ENCODE measurements around the gene CLCN4.

Gene CLCN4

GRCh38 chrX:10244915-10245622 is 88.3 kb downstream of the CLCN4 start:
- Histone ChIP-seq H3K36me3 (ENCODE audit: insufficient read depth, low read length) (no peaks in the 10 kb centered on the region), H3K4me2 (ENCODE audit: insufficient read depth, low read length) (no peak overlapping the region), H3K27ac (ENCODE audit: low read length) (no peak overlapping the region), H3K4me3 (ENCODE audit: low read depth in 1 of 2, low read length in 2 of 2) (no peak overlapping the region), H3K27me3 (ENCODE audit: insufficient read depth, low read length, poor library complexity) (no peaks in the 10 kb centered on the region), H3K9me3 (ENCODE audit: insufficient read depth, low read length, severe bottlenecking) (no peaks in the 10 kb centered on the region), H3K4me1 (ENCODE audit: insufficient read depth, low read length) (no peaks in the 10 kb centered on the region), H2AFZ (ENCODE audit: low read depth, low read length) (no peak overlapping the region), H3K79me2 (ENCODE audit: insufficient read depth, low read length) (no peaks in the 10 kb centered on the region), H3K9ac (ENCODE audit: low read depth, low read length) (no peak overlapping the region), H4K20me1 (ENCODE audit: insufficient read depth, low read length) (no peaks in the 10 kb centered on the region)
- TF ChIP-seq EZH2 (IDR thresholded peaks at IDR 0.05; ENCODE audit: borderline replicate concordance, low read depth, low read length, severe bottlenecking) (no peak), CTCF (IDR thresholded peaks at IDR 0.05; ENCODE audit: borderline replicate concordance, extremely low read depth, low read length, poor library complexity, severe bottlenecking) (no peak)
- DNase-seq (no peak), ATAC-seq (ENCODE audit: insufficient read depth, low read depth) (no peak)

GRCh38 chrX:10245886-10246285 is 89.1 kb downstream of the CLCN4 start:
- DNase-seq (no peak), ATAC-seq (ENCODE audit: insufficient read depth, low read depth) (no peak)
- Histone ChIP-seq H2AFZ (ENCODE audit: low read depth, low read length) (no peak overlapping the region), H3K36me3 (ENCODE audit: insufficient read depth, low read length) (no peaks in the 10 kb centered on the region), H3K9me3 (ENCODE audit: insufficient read depth, low read length, severe bottlenecking) (no peaks in the 10 kb centered on the region), H3K4me1 (ENCODE audit: insufficient read depth, low read length) (no peaks in the 10 kb centered on the region), H3K27me3 (ENCODE audit: insufficient read depth, low read length, poor library complexity) (no peaks in the 10 kb centered on the region), H3K27ac (ENCODE audit: low read length) (no peak overlapping the region), H3K4me3 (ENCODE audit: low read depth in 1 of 2, low read length in 2 of 2) (no peak overlapping the region), H3K9ac (ENCODE audit: low read depth, low read length) (no peak overlapping the region), H3K4me2 (ENCODE audit: insufficient read depth, low read length) (no peak overlapping the region), H3K79me2 (ENCODE audit: insufficient read depth, low read length) (no peaks in the 10 kb centered on the region), H4K20me1 (ENCODE audit: insufficient read depth, low read length) (no peaks in the 10 kb centered on the region)
- TF ChIP-seq EZH2 (IDR thresholded peaks at IDR 0.05; ENCODE audit: borderline replicate concordance, low read depth, low read length, severe bottlenecking) (no peak), CTCF (IDR thresholded peaks at IDR 0.05; ENCODE audit: borderline replicate concordance, extremely low read depth, low read length, poor library complexity, severe bottlenecking) (no peak)

GRCh38 chrX:10246297-10246696 is 89.5 kb downstream of the CLCN4 start:
- no peaks in the 10 kb centered on the region for H3K9me3 ChIP-seq (ENCODE audit: insufficient read depth, low read length, severe bottlenecking)
- H3K4me2 ChIP-seq (ENCODE audit: insufficient read depth, low read length), result no peak overlapping the region
- H3K36me3 ChIP-seq (ENCODE audit: insufficient read depth, low read length), result no peaks in the 10 kb centered on the region
- H3K27me3 ChIP-seq (ENCODE audit: insufficient read depth, low read length, poor library complexity), result no peaks in the 10 kb centered on the region
- no peaks in the 10 kb centered on the region for H3K4me1 ChIP-seq (ENCODE audit: insufficient read depth, low read length)
- no peak for DNase-seq
- H3K27ac ChIP-seq (ENCODE audit: low read length), result no peak overlapping the region
- no peak overlapping the region for H3K9ac ChIP-seq (ENCODE audit: low read depth, low read length)
- no peaks in the 10 kb centered on the region for H3K79me2 ChIP-seq (ENCODE audit: insufficient read depth, low read length)
- H2AFZ ChIP-seq (ENCODE audit: low read depth, low read length), result no peak overlapping the region
- no peak for TF ChIP-seq EZH2 (IDR thresholded peaks at IDR 0.05; ENCODE audit: borderline replicate concordance, low read depth, low read length, severe bottlenecking)
- H4K20me1 ChIP-seq (ENCODE audit: insufficient read depth, low read length), result no peaks in the 10 kb centered on the region
- H3K4me3 ChIP-seq (ENCODE audit: low read depth in 1 of 2, low read length in 2 of 2), result no peak overlapping the region
- ATAC-seq (ENCODE audit: insufficient read depth, low read depth), result no peak

- ATAC-seq (ENCODE audit: insufficient read depth, low read depth) (no peak), DNase-seq (no peak)
- H3K27me3 ChIP-seq (ENCODE audit: insufficient read depth, low read length, poor library complexity), result no peaks in the 10 kb centered on the region
- no peaks in the 10 kb centered on the region for H3K9me3 ChIP-seq (ENCODE audit: insufficient read depth, low read length, severe bottlenecking)
- H3K36me3 ChIP-seq (ENCODE audit: insufficient read depth, low read length), result no peaks in the 10 kb centered on the region
- H4K20me1 ChIP-seq (ENCODE audit: insufficient read depth, low read length), result no peaks in the 10 kb centered on the region
- no peaks in the 10 kb centered on the region for H3K79me2 ChIP-seq (ENCODE audit: insufficient read depth, low read length)
- no peak overlapping the region for H3K4me2 ChIP-seq (ENCODE audit: insufficient read depth, low read length)
- H3K27ac ChIP-seq (ENCODE audit: low read length), result no peak overlapping the region
- no peak overlapping the region for H3K4me3 ChIP-seq (ENCODE audit: low read depth in 1 of 2, low read length in 2 of 2)
- TF ChIP-seq CTCF (IDR thresholded peaks at IDR 0.05; ENCODE audit: borderline replicate concordance, extremely low read depth, low read length, poor library complexity, severe bottlenecking) (no peak), EZH2 (IDR thresholded peaks at IDR 0.05; ENCODE audit: borderline replicate concordance, low read depth, low read length, severe bottlenecking) (no peak)
- H2AFZ ChIP-seq (ENCODE audit: low read depth, low read length), result no peak overlapping the region
- H3K4me1 ChIP-seq (ENCODE audit: insufficient read depth, low read length), result no peaks in the 10 kb centered on the region
- no peak overlapping the region for H3K9ac ChIP-seq (ENCODE audit: low read depth, low read length)
Measured at GRCh38 chrX:10246846-10247245, 90.1 kb downstream of the CLCN4 start.

All from DND-41 (cell line).